Measurements from ENCODE around the gene MARK3. TPM values are rescaled to one million over a fixed set of nuclear protein-coding genes. Genes with fewer than 3 reads are reported as not detected.

MARK3 gene
- total RNA-seq, 4 donors from 2014 or later: 61.3 to 98.0 (median 78.8) TPM

GRCh38 chr14:103370087-103370486, 15.1 kb upstream of the MARK3 start:
- TF ChIP-seq POLR2AphosphoS5 (IDR thresholded peaks at IDR 0.05) (no peak), CTCF (IDR thresholded peaks at IDR 0.05) (no peak), EP300 (IDR thresholded peaks at IDR 0.05; ENCODE audit: low read depth) (no peak)
- Histone ChIP-seq H3K4me3 (no peak overlapping the region), H3K27me3 (no peaks in the 10 kb centered on the region), H3K27ac (no peak overlapping the region), H3K4me1 (no peaks in the 10 kb centered on the region), H3K9me3 (no peaks in the 10 kb centered on the region), H3K36me3 (no peaks in the 10 kb centered on the region)
- intact Hi-C loops (cut with DNase I; ENCODE audit: low total_unique reads) (no loop called here), in situ Hi-C loops (cut with MboI; ENCODE audit: low pct_ligation_motif_present in 1 of 4, low pct_unique_long_range_greater_than_20kb in 1 of 4, low sequenced_read_pairs in 3 of 4) (no loop called here)
- 40 to 93% methylated on average over 1 to 3 of the region's 3 CpGs for WGBS, 2 donors (ENCODE audit: low coverage in 1 of 2)
- DNase-seq: no peak

DNA sequence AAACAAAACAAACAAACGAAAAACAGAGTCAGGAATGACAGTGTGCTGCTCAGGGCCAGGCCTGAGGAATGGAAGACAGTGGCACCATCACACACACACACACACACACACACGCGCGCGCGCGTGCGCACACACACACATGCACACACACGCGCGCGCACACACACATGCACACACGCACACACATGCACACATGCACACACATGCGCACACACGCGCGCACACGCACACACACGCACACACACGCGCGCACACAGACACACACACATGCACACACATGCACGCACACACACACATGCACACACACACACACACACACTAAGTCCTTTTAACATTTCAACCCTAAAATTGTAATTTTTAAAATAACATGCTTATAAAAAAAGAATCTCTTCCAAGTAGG, 13.2 kb upstream of the MARK3 start:
- intact Hi-C loops (cut with DNase I; ENCODE audit: low total_unique reads): no loop called here
- no peak overlapping the region for H3K4me3 ChIP-seq
- H3K27me3 ChIP-seq: no peaks in the 10 kb centered on the region
- WGBS, 2 donors (ENCODE audit: low coverage in 1 of 2): 77% methylated on average over 23 of the region's 23 CpGs; no CpG with 5 or more reads in 1 of the 2 donors
- H3K9me3 ChIP-seq: no peaks in the 10 kb centered on the region
- in situ Hi-C loops (cut with MboI; ENCODE audit: low pct_ligation_motif_present in 1 of 4, low pct_unique_long_range_greater_than_20kb in 1 of 4, low sequenced_read_pairs in 3 of 4): no loop called here
- TF ChIP-seq CTCF (IDR thresholded peaks at IDR 0.05): no peak
- TF ChIP-seq POLR2AphosphoS5 (IDR thresholded peaks at IDR 0.05): no peak
- no peak for TF ChIP-seq POLR2A (IDR thresholded peaks at IDR 0.05)
- TF ChIP-seq EP300 (IDR thresholded peaks at IDR 0.05; ENCODE audit: low read depth): no peak
- DNase-seq: no peak
- H3K27ac ChIP-seq: no peak overlapping the region
- no peaks in the 10 kb centered on the region for H3K4me1 ChIP-seq
- no peaks in the 10 kb centered on the region for H3K36me3 ChIP-seq

DNA sequence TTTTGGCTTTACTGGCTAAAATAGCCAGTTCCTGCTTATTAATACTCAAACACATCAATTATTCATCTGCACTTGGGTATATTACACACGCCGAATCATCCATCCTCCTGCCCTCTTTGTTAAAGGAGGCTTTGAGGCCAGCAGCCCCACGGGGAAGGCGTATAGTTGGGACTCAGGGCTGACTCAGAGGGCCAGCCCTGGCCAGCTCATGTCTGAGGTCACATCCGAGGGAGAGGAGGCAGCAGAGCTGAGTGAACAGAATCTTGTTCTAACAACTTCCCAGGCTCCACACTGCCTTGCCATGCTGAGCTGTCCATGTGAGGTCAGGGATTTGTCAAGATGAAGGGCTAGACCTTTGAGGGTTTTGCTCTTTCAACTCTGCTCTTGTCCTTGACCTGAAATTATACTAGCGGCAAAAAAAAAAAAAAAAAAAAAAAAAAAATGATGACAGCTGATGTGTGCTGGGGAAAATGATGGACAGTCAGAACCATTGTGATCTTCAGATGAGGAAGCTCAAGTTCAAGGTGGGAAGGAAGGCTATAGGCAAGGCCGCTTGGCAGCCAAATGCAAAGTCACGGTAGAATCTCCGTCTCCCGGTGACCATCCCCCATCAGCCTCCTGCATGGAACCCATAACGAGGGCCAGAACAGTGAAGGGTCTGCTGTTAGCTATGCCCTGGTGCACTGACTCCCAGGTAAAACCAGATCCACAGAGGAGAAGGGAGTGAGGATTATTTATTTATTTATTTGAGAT, 12.5 kb upstream of the MARK3 start:
- TF ChIP-seq POLR2A (IDR thresholded peaks at IDR 0.05) (no peak), CTCF (IDR thresholded peaks at IDR 0.05) (no peak), POLR2AphosphoS5 (IDR thresholded peaks at IDR 0.05) (no peak), EP300 (IDR thresholded peaks at IDR 0.05; ENCODE audit: low read depth) (no peak)
- Histone ChIP-seq H3K27ac (no peak overlapping the region), H3K4me1 (no peaks in the 10 kb centered on the region), H3K36me3 (no peaks in the 10 kb centered on the region), H3K27me3 (no peaks in the 10 kb centered on the region), H3K9me3 (no peaks in the 10 kb centered on the region), H3K4me3 (no peak overlapping the region)
- intact Hi-C loops (cut with DNase I; ENCODE audit: low total_unique reads) (no loop called here), in situ Hi-C loops (cut with MboI; ENCODE audit: low pct_ligation_motif_present in 1 of 4, low pct_unique_long_range_greater_than_20kb in 1 of 4, low sequenced_read_pairs in 3 of 4) (no loop called here)
- 71 to 78% methylated on average over 5 to 11 of the region's 11 CpGs for whole genome bisulfite sequencing, 2 donors (ENCODE audit: low coverage in 1 of 2)
- no peak for DNase-seq

DNA sequence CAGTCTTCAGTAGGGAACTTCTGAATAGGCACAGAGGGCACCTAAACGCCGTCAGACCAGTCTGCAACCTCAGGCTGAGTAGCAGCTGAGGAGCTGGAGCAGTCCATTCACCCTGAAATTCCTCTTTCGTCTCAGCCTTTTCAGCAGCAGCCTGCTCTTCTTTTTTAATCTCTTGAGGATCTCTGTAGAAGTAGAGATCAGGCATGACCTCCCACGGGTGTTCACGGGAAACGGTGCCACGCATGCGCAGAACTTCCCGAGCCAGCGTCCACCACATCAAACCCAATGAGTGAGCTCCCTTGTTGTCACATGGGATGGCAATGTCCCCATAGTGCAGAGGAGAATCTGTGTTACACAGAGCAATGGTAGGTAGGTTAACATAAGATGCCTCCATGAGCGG, 11.1 kb upstream of the MARK3 start:
- Histone ChIP-seq H3K4me3 (no peak overlapping the region), H3K27ac (no peak overlapping the region), H3K9me3 (no peaks in the 10 kb centered on the region), H3K4me1 (no peaks in the 10 kb centered on the region), H3K27me3 (no peaks in the 10 kb centered on the region), H3K36me3 (no peaks in the 10 kb centered on the region)
- intact Hi-C loops (cut with DNase I; ENCODE audit: low total_unique reads): no loop called here
- in situ Hi-C loops (cut with MboI; ENCODE audit: low pct_ligation_motif_present in 1 of 4, low pct_unique_long_range_greater_than_20kb in 1 of 4, low sequenced_read_pairs in 3 of 4): no loop called here
- 85 to 86% methylated on average over 8 to 11 of the region's 11 CpGs for WGBS, 2 donors (ENCODE audit: low coverage in 1 of 2)
- TF ChIP-seq POLR2A (IDR thresholded peaks at IDR 0.05): no peak
- no peak for TF ChIP-seq EP300 (IDR thresholded peaks at IDR 0.05; ENCODE audit: low read depth)
- TF ChIP-seq CTCF (IDR thresholded peaks at IDR 0.05): no peak
- TF ChIP-seq POLR2AphosphoS5 (IDR thresholded peaks at IDR 0.05): no peak
- no peak for DNase-seq
